ENCODE results near the gene TMEM185B.

GRCh38 chr2:120231974-120232635, 8.9 kb upstream of the TMEM185B start:
- no peak for TF ChIP-seq CTCF (IDR thresholded peaks at IDR 0.05)
- TF ChIP-seq POLR2A (IDR thresholded peaks at IDR 0.05) = no peak

Data from right lobe of liver (tissue), 4 donors.